PC-3 (cell line): Measurements from ENCODE around the gene SLC22A3.

Experiments used
- CTCF ChIP-seq: fragments of 300-600 bp; sonication (generic); conservative IDR thresholded peaks from 2 replicates; pipeline ENCODE4 v1.5.1; 2017; ENCODE audit warnings: antibody characterized with exemption, low read depth, mild to moderate bottlenecking, low read length
- EZH2 ChIP-seq: fragments of 300-600 bp; sonication (generic); IDR thresholded peaks from one replicate; pipeline ENCODE4 v1.6.1; 2017; ENCODE audit warnings: antibody characterized with exemption, mild to moderate bottlenecking, low read length; ENCODE audit not compliant: unreplicated experiment
- EZH2phosphoT487 ChIP-seq: fragments of 300-600 bp; sonication (generic); IDR thresholded peaks from 2 replicates; pipeline ENCODE4 v1.6.1; 2018; ENCODE audit warnings: mild to moderate bottlenecking, antibody characterized with exemption, low read length, borderline replicate concordance

- TF ChIP-seq CTCF: no peak
- no peak for TF ChIP-seq EZH2
- no peak for TF ChIP-seq EZH2phosphoT487
Observed at GRCh38 chr6:160426136-160426535, 78.0 kb downstream of the SLC22A3 start.
